Loucy (cell line): ENCODE measurements around the gene CISD1.

ENCODE experiments used
- H2AFZ ChIP-seq: fragments of 200-600 bp; sonication (generic); 2 replicates; pipeline ENCODE4 v1.6.0; 2016; ENCODE audit warnings: antibody characterized with exemption, mild to moderate bottlenecking, low read length, moderate library complexity
- H3F3A ChIP-seq: fragments of 200-600 bp; 2 replicates; pipeline ENCODE4 v1.6.0; 2016; ENCODE audit warnings: antibody characterized with exemption, low read depth, mild to moderate bottlenecking
- H3K27me3 ChIP-seq: fragments of 200-600 bp; sonication (generic); 2 replicates; pipeline ENCODE4 v1.6.1; 2014; ENCODE audit warnings: low read length, mild to moderate bottlenecking; ENCODE audit not compliant: insufficient read depth, poor library complexity, severe bottlenecking
- H3K36me3 ChIP-seq: fragments of 200-600 bp; sonication (generic); 2 replicates; pipeline ENCODE4 v1.6.1; 2016; ENCODE audit warnings: low read length; ENCODE audit not compliant: insufficient read depth
- H3K4me1 ChIP-seq: fragments of 200-600 bp; sonication (generic); 2 replicates; pipeline ENCODE4 v1.5.1; 2014; ENCODE audit warnings: low read length, mild to moderate bottlenecking; ENCODE audit not compliant: insufficient read depth, poor library complexity, severe bottlenecking
- H3K4me2 ChIP-seq: fragments of 200-600 bp; sonication (generic); 2 replicates; pipeline ENCODE4 v1.6.0; 2014; ENCODE audit warnings: antibody characterized with exemption, low read length, low read depth, mild to moderate bottlenecking; ENCODE audit not compliant: poor library complexity, severe bottlenecking
- H3K4me3 ChIP-seq: fragments of 200-600 bp; sonication (generic); 2 replicates; pipeline ENCODE4 v1.5.1; 2014; ENCODE audit warnings: low read length, mild to moderate bottlenecking, mixed read lengths; ENCODE audit not compliant: poor library complexity, severe bottlenecking
- H3K79me2 ChIP-seq: fragments of 200-600 bp; sonication (generic); 2 replicates; pipeline ENCODE4 v1.6.1; 2014; ENCODE audit warnings: low read length; ENCODE audit not compliant: insufficient read depth
- H3K9ac ChIP-seq: fragments of 200-600 bp; sonication (generic); 2 replicates; pipeline ENCODE4 v1.6.0; 2014; ENCODE audit warnings: mild to moderate bottlenecking, low read depth, low read length, moderate library complexity; ENCODE audit not compliant: poor library complexity, severe bottlenecking
- H3K9me2 ChIP-seq: fragments of 200-600 bp; sonication (generic); replicated peaks from 2 replicates; pipeline ENCODE4 v1.6.1; 2016; ENCODE audit warnings: low read depth, low read length, mixed read lengths
- H3K9me3 ChIP-seq: fragments of 200-600 bp; sonication (generic); 2 replicates; pipeline ENCODE4 v1.6.1; 2014; ENCODE audit warnings: mild to moderate bottlenecking, antibody characterized with exemption, low read length, low read depth; ENCODE audit not compliant: insufficient read depth
- H4K20me1 ChIP-seq: fragments of 200-600 bp; sonication (generic); 2 replicates; pipeline ENCODE4 v1.6.0; 2014; ENCODE audit warnings: antibody characterized with exemption, low read length, mild to moderate bottlenecking; ENCODE audit not compliant: insufficient read depth, poor library complexity, severe bottlenecking
- CTCF ChIP-seq: fragments of 200-600 bp; sonication (generic); conservative IDR thresholded peaks from 2 replicates; pipeline ENCODE4 v1.5.1; 2014; ENCODE audit warnings: mild to moderate bottlenecking, antibody characterized with exemption, low read length
- EZH2phosphoT487 ChIP-seq: fragments of 200-600 bp; IDR thresholded peaks from 2 replicates; pipeline ENCODE4 v1.6.1; 2018; ENCODE audit warnings: antibody characterized with exemption, mild to moderate bottlenecking, moderate library complexity, borderline replicate concordance

The CISD1 gene

GRCh38 chr10:58275261-58275660, 6.3 kb downstream of the CISD1 start:
- Histone ChIP-seq H3K9ac (no peak overlapping the region), H3K79me2 (peaks cover 6% of the 10 kb centered on the region; the same call in 1 of the 2 replicates), H3K4me1 (peaks cover 4% of the 10 kb centered on the region), H2AFZ (no peak overlapping the region), H3K9me2 (no peaks in the 10 kb centered on the region), H3K4me3 (no peak overlapping the region), H3F3A (no peaks in the 10 kb centered on the region), H3K9me3 (no peaks in the 10 kb centered on the region), H3K4me2 (no peak overlapping the region), H3K27me3 (no peaks in the 10 kb centered on the region), H3K36me3 (0 out of 2 replicates have a peak, but pooled peaks cover 7% of the 10 kb centered on the region), H4K20me1 (no peaks in the 10 kb centered on the region)
- TF ChIP-seq EZH2phosphoT487, result no peak
- TF ChIP-seq CTCF, result no peak

- H3K4me1 ChIP-seq, result no peaks in the 10 kb centered on the region
- TF ChIP-seq CTCF, result no peak
- no peak for TF ChIP-seq EZH2phosphoT487
- no peak overlapping the region for H3K9ac ChIP-seq
- no peaks in the 10 kb centered on the region for H3K9me2 ChIP-seq
- no peaks in the 10 kb centered on the region for H3K27me3 ChIP-seq
- no peaks in the 10 kb centered on the region for H3K9me3 ChIP-seq
- H4K20me1 ChIP-seq, result no peaks in the 10 kb centered on the region
- no peak overlapping the region for H2AFZ ChIP-seq
- no peaks in the 10 kb centered on the region for H3F3A ChIP-seq
- no peak overlapping the region for H3K4me2 ChIP-seq
- no peaks in the 10 kb centered on the region for H3K79me2 ChIP-seq
- H3K36me3 ChIP-seq, result 0 out of 2 replicates have a peak, but pooled peaks cover 7% of the 10 kb centered on the region
- H3K4me3 ChIP-seq, result no peak overlapping the region
Observed at GRCh38 chr10:58275908-58276307, 6.9 kb downstream of the CISD1 start.

- no peaks in the 10 kb centered on the region for H3K9me2 ChIP-seq
- H3K9me3 ChIP-seq, result no peaks in the 10 kb centered on the region
- no peaks in the 10 kb centered on the region for H3F3A ChIP-seq
- 0 out of 2 replicates have a peak, but pooled peaks cover 7% of the 10 kb centered on the region for H3K36me3 ChIP-seq
- peaks cover 7% of the 10 kb centered on the region for H3K4me1 ChIP-seq
- no peak overlapping the region for H3K4me2 ChIP-seq
- H3K4me3 ChIP-seq, result no peak overlapping the region
- TF ChIP-seq EZH2phosphoT487, result no peak
- no peak for TF ChIP-seq CTCF
- H3K79me2 ChIP-seq, result no peaks in the 10 kb centered on the region
- H3K9ac ChIP-seq, result no peak overlapping the region
- no peak overlapping the region for H2AFZ ChIP-seq
- H4K20me1 ChIP-seq, result no peaks in the 10 kb centered on the region
- no peaks in the 10 kb centered on the region for H3K27me3 ChIP-seq
Observed at GRCh38 chr10:58278274-58278961, 9.5 kb downstream of the CISD1 start.
